Fibroblast of lung (primary cell): Measurements from ENCODE around the gene UBTD1. TPM values are rescaled to one million over a fixed set of nuclear protein-coding genes. Genes with fewer than 3 reads are reported as not detected.
A peak's percentile ranks its signal among the peaks of the same experiment; 100 is the strongest.
"Not testable (repeated sequence)": the region's sequence is repeated elsewhere in the genome, so short reads cannot be mapped to it uniquely, and the experiment has no call there.

Source experiments
- DNase-seq, 2 donors: peaks; one replicate each; pipeline versions ENCODE4 v3.0.0 to v3.0.0-alpha.2; 2010; ENCODE audit warnings: low read depth in 2 of 2
- H2AFZ ChIP-seq: 2 replicates; pipeline ENCODE4 v1.5.1; 2012; ENCODE audit warnings: low read length, control low read depth, inconsistent platforms
- H3K27ac ChIP-seq: 2 replicates; pipeline ENCODE4 v1.5.1; 2011; ENCODE audit warnings: low read length, control low read depth; ENCODE audit not compliant: insufficient read depth
- H3K27me3 ChIP-seq: 2 replicates; pipeline ENCODE4 v1.5.1; 2011; ENCODE audit warnings: mild to moderate bottlenecking, low read length; ENCODE audit not compliant: control insufficient read depth, insufficient read depth
- H3K36me3 ChIP-seq: 2 replicates; pipeline ENCODE4 v1.5.1; 2011; ENCODE audit warnings: low read length; ENCODE audit not compliant: control insufficient read depth, insufficient read depth
- H3K4me1 ChIP-seq: 2 replicates; pipeline ENCODE4 v1.5.1; 2011; ENCODE audit warnings: low read length; ENCODE audit not compliant: control insufficient read depth, insufficient read depth; ENCODE audit errors: extremely low read depth
- H3K4me2 ChIP-seq: 2 replicates; pipeline ENCODE4 v1.5.1; 2011; ENCODE audit warnings: low read length, control low read depth; ENCODE audit not compliant: insufficient read depth; ENCODE audit errors: extremely low read depth
- H3K4me3 ChIP-seq, 4 experiments: fragments of 200-600 bp in 1 of 4; sonication (generic) in 1 of 4; replicated peaks in 1 of 4; 2 replicates each; pipeline ENCODE4 v1.5.1; 2011 to 2016; ENCODE audit warnings: low read length in 4 of 4, low read depth in 3 of 4, mild to moderate bottlenecking in 3 of 4, control low read depth in 2 of 4, inconsistent platforms in 1 of 4, mixed read lengths in 1 of 4; ENCODE audit not compliant: insufficient read depth in 1 of 4; ENCODE audit errors: control extremely low read depth in 1 of 4
- H3K79me2 ChIP-seq: 2 replicates; pipeline ENCODE4 v1.5.1; 2012; ENCODE audit warnings: mild to moderate bottlenecking, low read length, inconsistent platforms; ENCODE audit not compliant: control insufficient read depth, insufficient read depth
- H3K9ac ChIP-seq: 2 replicates; pipeline ENCODE4 v1.5.1; 2011; ENCODE audit warnings: mild to moderate bottlenecking, low read length, control low read depth; ENCODE audit not compliant: insufficient read depth
- H3K9me3 ChIP-seq: 2 replicates; pipeline ENCODE4 v1.5.1; 2012; ENCODE audit warnings: low read depth, low read length; ENCODE audit not compliant: control insufficient read depth, insufficient read depth
- H4K20me1 ChIP-seq: 2 replicates; pipeline ENCODE4 v1.5.1; 2011; ENCODE audit warnings: low read length; ENCODE audit not compliant: control insufficient read depth, insufficient read depth; ENCODE audit errors: extremely low read depth
- CTCF ChIP-seq, 2 donors: IDR thresholded peaks in 1 of 2; conservative IDR thresholded peaks in 1 of 2; 1 replicate in 1 of 2; 2 replicates in 1 of 2; pipeline ENCODE4 v1.5.1; 2011 to 2012; ENCODE audit warnings: low read length in 2 of 2, control low read depth in 1 of 2, inconsistent platforms in 1 of 2, low read depth in 1 of 2, mild to moderate bottlenecking in 1 of 2
- EZH2 ChIP-seq: IDR thresholded peaks from 2 replicates; pipeline ENCODE4 v1.5.1; 2012; ENCODE audit warnings: low read length, control low read depth, mild to moderate bottlenecking; ENCODE audit errors: missing control alignments
- polyA plus RNA-seq, 2 donors: library from polyadenylated mRNA; depleted of rRNA in 1 of 2; stranded (reverse) in 1 of 2; unstranded in 1 of 2; fragments of >200 nt; gene quantifications; 2 replicates each; pipeline ENCODE4 v1.2.1, GENCODE V29; 2011 to 2012; ENCODE audit warnings: missing spikeins in 1 of 2
- total RNA-seq: library from RNA; depleted of rRNA; stranded (reverse); fragments of >200 nt; gene quantifications from 2 replicates; pipeline ENCODE4 v1.2.1, GENCODE V29; 2014

The UBTD1 gene
- total and polyA plus RNA-seq, 2 donors (not counting 1 experiment from before 2014, with no cell fraction given) = 10.7 to 22.0 TPM

GRCh38 chr10:97474918-97475317, 23.8 kb upstream of the UBTD1 start:
- DNase-seq = no peak
- H3K4me1 ChIP-seq = no peaks in the 10 kb centered on the region
- H4K20me1 ChIP-seq = no peaks in the 10 kb centered on the region
- H3K36me3 ChIP-seq = peaks cover 11% of the 10 kb centered on the region
- H3K27me3 ChIP-seq = no peaks in the 10 kb centered on the region
- H3K27ac ChIP-seq = no peak overlapping the region
- no peak overlapping the region for H3K4me2 ChIP-seq
- TF ChIP-seq EZH2 = no peak
- no peak for TF ChIP-seq CTCF (conservative IDR thresholded peaks at IDR 0.05 in 1 of 2, IDR thresholded peaks at IDR 0.05 in 1 of 2; ENCODE audit: low read depth in 1 of 2, low read length in 2 of 2)
- H3K9ac ChIP-seq = no peak overlapping the region
- H2AFZ ChIP-seq = no peak overlapping the region
- H3K79me2 ChIP-seq = no peaks in the 10 kb centered on the region
- no peak overlapping the region for H3K4me3 ChIP-seq
- H3K9me3 ChIP-seq = no peaks in the 10 kb centered on the region

- Histone ChIP-seq H4K20me1 (no peaks in the 10 kb centered on the region), H3K4me1 (no peaks in the 10 kb centered on the region), H2AFZ (no peak overlapping the region), H3K27ac (no peak overlapping the region), H3K36me3 (peaks cover 7% of the 10 kb centered on the region), H3K9me3 (no peaks in the 10 kb centered on the region), H3K4me2 (no peak overlapping the region), H3K9ac (no peak overlapping the region), H3K79me2 (no peaks in the 10 kb centered on the region), H3K27me3 (no peaks in the 10 kb centered on the region), H3K4me3 (no peak overlapping the region)
- peak; percentile 66 to 90 for DNase-seq
- TF ChIP-seq EZH2 (no peak), CTCF (conservative IDR thresholded peaks at IDR 0.05 in 1 of 2, IDR thresholded peaks at IDR 0.05 in 1 of 2; ENCODE audit: low read depth in 1 of 2, low read length in 2 of 2) (no peak)
Measured at GRCh38 chr10:97475936-97476594, 22.7 kb upstream of the UBTD1 start.

- H3K27ac ChIP-seq, H3K9ac ChIP-seq, H3K4me3 ChIP-seq, H4K20me1 ChIP-seq, H3K36me3 ChIP-seq, H3K27me3 ChIP-seq, H3K4me1 ChIP-seq, H2AFZ ChIP-seq, H3K9me3 ChIP-seq, H3K4me2 ChIP-seq: not testable (repeated sequence)
- peaks cover 11% of the 10 kb centered on the region for H3K79me2 ChIP-seq
- DNase-seq = peak in 1 of 2 donors; percentile 27
Measured at GRCh38 chr10:97479410-97479809, 19.3 kb upstream of the UBTD1 start.
